GM12878 (cell line): Measurements from ENCODE around the gene TOP2B. TPM values are rescaled to one million over a fixed set of nuclear protein-coding genes. Genes with fewer than 3 reads are reported as not detected.

Source experiments
- ATAC-seq: fragments of 200-7000 bp; cut with Tn5 transposase; 3 replicates; pipeline ENCODE4 v1.9.1; 2020; ENCODE audit warnings: mild to moderate bottlenecking, moderate library complexity
- BruUV-seq: library from RNA; stranded (reverse); fragments of 400-500 nt; replicated peaks from 2 replicates; lab custom pipeline; 2021; lab: Mats Ljungman, UMichigan
- CTCF ChIA-PET: fragments of 300-600 bp; sonication (Branson Sonifier 250); formaldehyde crosslinking; extraction: SDS; loops from one replicate; lab custom pipeline; 2021; ENCODE audit warnings: inconsistent platforms; lab: Yijun Ruan, JAX
- POLR2A ChIA-PET: fragments of 350-600 bp; formaldehyde crosslinking; extraction: SDS; loops from one replicate; lab custom pipeline; 2021; ENCODE audit warnings: inconsistent platforms; lab: Charles Lee
- RAD21 ChIA-PET: fragments of 300-600 bp; sonication (Branson Sonifier 250); formaldehyde crosslinking; loops from one replicate; lab custom pipeline; 2023; ENCODE audit warnings: antibody characterized with exemption; ENCODE audit not compliant: unreplicated experiment; lab: Charles Lee
- SMC1A ChIA-PET: fragments of 300-600 bp; sonication (Branson Sonifier 250); formaldehyde crosslinking; loops from one replicate; lab custom pipeline; 2023; ENCODE audit not compliant: unreplicated experiment, uncharacterized antibody; lab: Charles Lee
- DNase-seq: peaks from one replicate; pipeline ENCODE4 v3.0.0-alpha.2; 2011; ENCODE audit warnings: low read depth, low spot score
- FAIRE-seq: peaks from 3 replicates; lab custom pipeline; 2011; peaks lifted over from hg19 to GRCh38; lab: Jason Lieb, UNC
- H2AFZ ChIP-seq: 2 replicates; pipeline ENCODE4 v1.6.0; 2011; ENCODE audit warnings: low read depth, low read length, control low read depth; ENCODE audit not compliant: control insufficient read depth
- H3K27ac ChIP-seq: 2 replicates; pipeline ENCODE4 v1.5.1; 2011; ENCODE audit warnings: control low read depth; ENCODE audit not compliant: control insufficient read depth, insufficient read depth
- H3K27me3 ChIP-seq, 2 experiments: replicated peaks in 1 of 2; 2 replicates each; pipeline versions ENCODE4 v1.6.0 to v1.6.1; 2011; ENCODE audit warnings: low read length in 1 of 2; ENCODE audit not compliant: control insufficient read depth in 2 of 2, insufficient read depth in 2 of 2
- H3K36me3 ChIP-seq, 2 experiments: 2 replicates each; pipeline ENCODE4 v1.5.1; 2011; ENCODE audit warnings: low read length in 1 of 2; ENCODE audit not compliant: control insufficient read depth in 2 of 2, insufficient read depth in 2 of 2
- H3K4me1 ChIP-seq: 2 replicates; pipeline ENCODE4 v1.6.1; 2011; ENCODE audit warnings: mild to moderate bottlenecking, low read length, moderate library complexity, mixed read lengths; ENCODE audit not compliant: control insufficient read depth, insufficient read depth
- H3K4me2 ChIP-seq: 2 replicates; pipeline ENCODE4 v1.6.0; 2011; ENCODE audit warnings: control low read depth; ENCODE audit not compliant: control insufficient read depth, insufficient read depth
- H3K4me3 ChIP-seq: fragments of 200-600 bp; sonication (generic); 2 replicates; pipeline ENCODE4 v1.5.1; 2016
- H3K79me2 ChIP-seq: 2 replicates; pipeline ENCODE4 v1.6.0; 2011; ENCODE audit warnings: low read length; ENCODE audit not compliant: control insufficient read depth, insufficient read depth
- H3K9ac ChIP-seq: 2 replicates; pipeline ENCODE4 v1.8.0; 2011; ENCODE audit warnings: low read length, control low read depth, mixed read lengths; ENCODE audit not compliant: control insufficient read depth, insufficient read depth
- H3K9me3 ChIP-seq: replicated peaks from 3 replicates; pipeline ENCODE4 v1.5.1; 2011; ENCODE audit warnings: mild to moderate bottlenecking, low read length; ENCODE audit not compliant: control insufficient read depth, insufficient read depth
- H4K20me1 ChIP-seq: 2 replicates; pipeline ENCODE4 v1.6.0; 2011; ENCODE audit not compliant: control insufficient read depth, insufficient read depth
- BCLAF1 ChIP-seq: fragments of 450-650 bp; IDR thresholded peaks from 2 replicates; pipeline ENCODE4 v1.6.1; 2017; ENCODE audit warnings: antibody characterized with exemption, mild to moderate bottlenecking, moderate library complexity
- CEBPZ ChIP-seq: fragments of 150-350 bp; IDR thresholded peaks from 2 replicates; pipeline ENCODE4 v1.6.1; 2016; ENCODE audit warnings: low read depth, low read length
- CREB1 ChIP-seq: IDR thresholded peaks from 2 replicates; pipeline ENCODE4 v1.6.1; 2012; ENCODE audit warnings: low read depth, mild to moderate bottlenecking, inconsistent platforms
- CREM ChIP-seq: IDR thresholded peaks from 2 replicates; pipeline ENCODE4 v1.6.1; 2014; ENCODE audit warnings: antibody characterized with exemption, low read depth
- DPF2 ChIP-seq: fragments of 450-650 bp; IDR thresholded peaks from 2 replicates; pipeline ENCODE4 v1.6.1; 2017; ENCODE audit warnings: mild to moderate bottlenecking
- NRF1 ChIP-seq: conservative IDR thresholded peaks from 2 replicates; pipeline ENCODE4 v1.6.1; 2011; ENCODE audit warnings: mild to moderate bottlenecking, low read depth, low read length, improper control_type of control experiment
- PAX8 ChIP-seq: fragments of 450-650 bp; IDR thresholded peaks from 2 replicates; pipeline ENCODE4 v1.6.1; 2017; ENCODE audit warnings: mild to moderate bottlenecking, moderate library complexity
- SKIL ChIP-seq: fragments of 450-650 bp; IDR thresholded peaks from 2 replicates; pipeline ENCODE4 v1.6.1; 2017; ENCODE audit warnings: mild to moderate bottlenecking, low read depth, inconsistent platforms; ENCODE audit not compliant: poor library complexity, severe bottlenecking
- SMARCA5 ChIP-seq: fragments of 450-650 bp; IDR thresholded peaks from 2 replicates; pipeline ENCODE4 v1.6.1; 2017; ENCODE audit warnings: mild to moderate bottlenecking
- TARDBP ChIP-seq: IDR thresholded peaks from 2 replicates; pipeline ENCODE4 v1.6.1; 2016; ENCODE audit warnings: borderline replicate concordance
- WRNIP1 ChIP-seq: IDR thresholded peaks from 2 replicates; pipeline ENCODE4 v1.6.1; 2011; ENCODE audit warnings: low read depth, low read length, improper control_type of control experiment, borderline replicate concordance
- ZBTB33 ChIP-seq: fragments of 450-650 bp; IDR thresholded peaks from 2 replicates; pipeline ENCODE4 v1.6.1; 2017; ENCODE audit warnings: mild to moderate bottlenecking
- WGBS: methylation state at CpG from one replicate; pipeline ENCODE4 v1.1.6; 2016; ENCODE audit warnings: low lambda C conversion rate; ENCODE audit not compliant: insufficient replicate concordance, insufficient coverage; ENCODE audit errors: missing lambda C conversion rate; 5-methylcytosine and 5-hydroxymethylcytosine counted together
- in situ Hi-C: fragments of 300-500 bp; cut with MboI; formaldehyde crosslinking; loops from 9 replicates; pipeline ENCODE4 v1.14.3; 2018; ENCODE audit warnings: mixed read lengths
- intact Hi-C: fragments of 100-400 bp; cut with micrococcal nuclease; formaldehyde crosslinking; loops from one replicate; pipeline ENCODE4 v1.14.2; 2022; ENCODE audit not compliant: unreplicated experiment
- polyA plus RNA-seq, 11 experiments: library from polyadenylated mRNA; depleted of rRNA in 4 of 11; unstranded in 6 of 11; stranded (reverse) in 5 of 11; fragments of >200 nt; fragmentation: Nextera tagmentation in 4 of 11; fragmentation: Illumina TruSeq in 1 of 11; extraction: Ambion mirVana in 4 of 11; extraction: Trizol in 1 of 11; gene quantifications; 1 replicate in 1 of 11; 2 replicates in 10 of 11; pipeline versions ENCODE4 v1.2.1 to v1.2.3, GENCODE V29; 2011 to 2016; ENCODE audit warnings: inconsistent platforms in 2 of 11, missing spikeins in 2 of 11, low read depth in 1 of 11
- total RNA-seq, 4 experiments: library from RNA; depleted of rRNA in 3 of 4; stranded (reverse); fragments of >200 nt in 3 of 4; fragmentation: Illumina TruSeq in 1 of 4; extraction: Trizol in 1 of 4; gene quantifications; 2 replicates each; pipeline versions ENCODE4 v1.2.1 to v1.2.3, GENCODE V29; 2013 to 2021

TOP2B gene
- total and polyA plus RNA-seq, 10 of the 15 experiments (the other 5 are each of a cell fraction or from before 2014, with no cell fraction given) = 28.6 to 134 (median 83.4) TPM

GRCh38 chr3:25657293-25657692 lies 7.4 kb downstream of the TOP2B start (continued):
- TF ChIP-seq CEBPZ = no peak
- no peak for TF ChIP-seq WRNIP1
- no peak for TF ChIP-seq PAX8
- TF ChIP-seq TARDBP = no peak
- no peak for TF ChIP-seq CREM
- no peak for TF ChIP-seq DPF2

- FAIRE-seq = no peak
- peaks cover 2% of the 10 kb centered on the region; the same call in 1 of the 2 replicates for H3K4me1 ChIP-seq
- intact Hi-C loops (no loop called here), in situ Hi-C loops (loop anchor here (10.0 kb wide), 1 partner anchor 459 kb away; no protein-coding TSS in a partner anchor)
- H4K20me1 ChIP-seq = no peaks in the 10 kb centered on the region
- no peak overlapping the region for H3K27ac ChIP-seq
- no peaks in the 10 kb centered on the region; the same call in 2 of the 3 replicates for H3K9me3 ChIP-seq
- ChIA-PET RAD21 (no interaction called here), CTCF (interaction anchor here (2.0 kb wide), 1 partner anchor 202 kb away, joined by 11 read pairs; no protein-coding TSS in a partner anchor), SMC1A (interaction anchor here (1.5 kb wide), 1 partner anchor 10 kb away, joined by 6 read pairs; no protein-coding TSS in a partner anchor), POLR2A (interaction anchor here (1.8 kb wide), 1 partner anchor 126 kb away, joined by 4 read pairs; no protein-coding TSS in a partner anchor)
- no peak overlapping the region for H3K9ac ChIP-seq
- no peak overlapping the region for H3K4me3 ChIP-seq
- H2AFZ ChIP-seq = no peak overlapping the region
- 0 out of 3 replicates have a peak, but pooled peaks have one; percentile 3 for ATAC-seq
- 97% methylated on average over 2 of the region's 2 CpGs for WGBS
- no peaks in the 10 kb centered on the region for H3K36me3 ChIP-seq
- H3K79me2 ChIP-seq = peaks cover 73% of the 10 kb centered on the region
- TF ChIP-seq SKIL (no peak), NRF1 (no peak), BCLAF1 (no peak), ZBTB33 (0 out of 2 replicates have a peak, but pooled peaks have one; percentile 19), SMARCA5 (no peak), CREB1 (no peak)
- H3K4me2 ChIP-seq = no peak overlapping the region
- no peak for DNase-seq
- H3K27me3 ChIP-seq = no peaks in the 10 kb centered on the region
- BruUV-seq = no TSS peak
Observed at GRCh38 chr3:25655659-25656058, 9.0 kb downstream of the TOP2B start.
